ENCODE results near the gene BPI. TPM values are rescaled to one million over a fixed set of nuclear protein-coding genes. Genes with fewer than 3 reads are reported as not detected.

BPI gene
- not detected in 2 replicates for total RNA-seq

DNA sequence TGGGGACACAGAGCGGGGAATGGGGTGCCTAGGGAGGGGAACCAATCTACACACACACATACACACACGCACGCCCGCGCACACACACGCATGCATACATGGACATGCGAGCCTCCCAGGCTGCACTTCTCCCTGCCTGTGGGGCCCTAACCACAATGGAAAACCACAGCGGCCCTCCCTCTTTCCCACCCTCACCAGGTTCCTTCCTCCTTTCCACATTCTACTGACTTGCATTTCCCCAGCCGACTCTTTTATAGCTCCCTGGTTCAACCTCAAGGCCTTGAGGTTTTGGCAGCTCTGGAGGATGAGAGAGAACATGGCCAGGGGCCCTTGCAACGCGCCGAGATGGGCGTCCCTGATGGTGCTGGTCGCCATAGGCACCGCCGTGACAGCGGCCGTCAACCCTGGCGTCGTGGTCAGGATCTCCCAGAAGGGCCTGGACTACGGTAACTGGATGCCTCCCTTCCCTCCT is at the start of gene BPI:
Gene BPI, plus strand, starts transcription at position 249 of the 472 bp plus-strand sequence. Its CDS starts 68 bp downstream, at position 317.

DNA sequence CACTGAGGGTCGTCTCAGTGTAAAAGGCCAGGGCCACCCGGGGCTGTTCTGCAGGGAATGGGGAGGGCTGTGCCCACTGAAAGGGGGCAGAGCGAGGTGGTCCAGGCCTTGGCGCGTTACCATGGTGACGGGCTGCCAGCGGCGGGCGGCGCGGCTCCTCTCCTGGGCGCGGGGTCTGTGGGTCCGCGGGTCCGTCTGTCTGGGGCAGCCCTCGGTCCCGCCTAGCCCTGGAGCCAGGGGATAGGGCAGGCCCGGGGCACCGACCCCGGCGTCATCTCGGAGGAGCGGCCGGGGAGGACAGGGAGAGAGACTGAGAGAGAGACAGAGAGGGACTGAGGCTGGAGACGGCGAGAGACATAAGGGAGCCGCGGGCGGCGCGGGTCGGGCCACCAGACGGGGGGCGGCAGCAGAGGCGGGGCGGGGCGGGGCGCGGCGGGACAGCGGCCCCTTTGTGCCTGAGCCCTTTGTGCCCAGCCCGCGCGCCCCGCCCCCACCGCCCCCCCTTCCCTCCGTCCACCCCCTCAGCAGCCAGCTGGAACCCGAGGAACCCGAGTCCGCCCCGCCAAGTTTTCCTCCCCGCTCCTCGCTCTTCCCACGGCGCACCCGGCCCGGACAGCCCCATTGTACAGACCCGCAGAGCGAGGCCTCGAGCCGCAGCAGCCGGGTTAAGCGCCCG is 43.4 kb upstream of the BPI start, which contains the start of gene KIAA1755:
Gene KIAA1755, minus strand, starts transcription at position 358 of the 676 bp plus-strand sequence. Its CDS starts 235 bp downstream, at position 123.

DNA sequence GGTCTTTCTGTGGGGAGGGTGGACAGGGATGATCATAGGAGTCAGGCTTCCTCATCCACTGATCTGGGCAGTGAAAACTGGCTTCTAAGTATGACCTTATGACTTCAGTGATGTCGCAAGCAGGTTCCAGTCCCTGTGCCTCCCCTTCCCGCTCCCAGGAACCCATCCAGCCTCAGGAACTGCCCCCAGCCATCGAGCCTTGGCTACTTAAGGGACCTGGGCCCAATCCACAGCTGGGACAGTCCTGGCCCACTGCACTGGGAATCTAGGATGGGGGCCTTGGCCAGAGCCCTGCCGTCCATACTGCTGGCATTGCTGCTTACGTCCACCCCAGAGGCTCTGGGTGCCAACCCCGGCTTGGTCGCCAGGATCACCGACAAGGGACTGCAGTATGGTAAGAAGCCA is 42.3 kb downstream of the BPI start, which contains the start of gene LBP:
Gene LBP, plus strand, starts transcription at position 236 of the 405 bp plus-strand sequence. Its CDS starts 35 bp downstream, at position 271.

Other genes starting within 250 kb of the BPI start
- gene TGM2, start 138.9 kb upstream of the BPI start, total RNA-seq = 1,446 and 1,516 TPM in 2 replicates
- gene KIAA1755, start 43.4 kb upstream of the BPI start, total RNA-seq = 0.22 and 1.7 TPM in 2 replicates
- not detected in 2 replicates for gene LBP, start 42.3 kb downstream of the BPI start, total RNA-seq
- gene SNHG17, start 131.2 kb downstream of the BPI start, total RNA-seq = 11.2 and 11.5 TPM in 2 replicates
- 40.9 and 49.0 TPM in 2 replicates for gene RALGAPB, start 168.7 kb downstream of the BPI start, total RNA-seq

Data from placental pericyte (primary cell).